Lung (tissue), 12 donors: Measurements from ENCODE around the gene ADRB2. TPM values are rescaled to one million over a fixed set of nuclear protein-coding genes. Genes with fewer than 3 reads are reported as not detected.
A peak's percentile ranks its signal among the peaks of the same experiment; 100 is the strongest.
"Not testable (repeated sequence)": the region's sequence is repeated elsewhere in the genome, so short reads cannot be mapped to it uniquely, and the experiment has no call there.

Source experiments
- ATAC-seq: fragments of 200-7000 bp; cut with Tn5 transposase; one replicate; pipeline ENCODE4 v1.9.1; 2020; ENCODE audit warnings: moderate number of reproducible peaks; ENCODE audit not compliant: insufficient read depth, low FRiP score
- DNase-seq, 3 donors: peaks; one replicate each; pipeline ENCODE4 v3.0.0-alpha.2; 2013 to 2017
- H3K27ac ChIP-seq, 2 donors: one replicate each; pipeline ENCODE4 v1.5.1; 2013; ENCODE audit warnings: mild to moderate bottlenecking in 2 of 2, moderate library complexity in 2 of 2, control low read depth in 1 of 2, inconsistent platforms in 1 of 2, low read depth in 1 of 2, low read length in 1 of 2
- H3K27me3 ChIP-seq, 3 donors: one replicate each; pipeline ENCODE4 v1.5.1; 2013; ENCODE audit warnings: low read length in 2 of 3; ENCODE audit not compliant: control insufficient read depth in 3 of 3, insufficient read depth in 3 of 3
- H3K36me3 ChIP-seq, 4 donors: one replicate each; pipeline ENCODE4 v1.5.1; 2013; ENCODE audit warnings: low read length in 4 of 4, mild to moderate bottlenecking in 1 of 4, moderate library complexity in 1 of 4; ENCODE audit not compliant: control insufficient read depth in 4 of 4, insufficient read depth in 4 of 4
- H3K4me1 ChIP-seq, 5 donors: one replicate each; pipeline ENCODE4 v1.5.1; 2013; ENCODE audit warnings: low read length in 5 of 5, mild to moderate bottlenecking in 2 of 5, moderate library complexity in 1 of 5; ENCODE audit not compliant: control insufficient read depth in 5 of 5, insufficient read depth in 5 of 5
- H3K4me3 ChIP-seq: one replicate; pipeline ENCODE4 v1.5.1; 2013; ENCODE audit warnings: mild to moderate bottlenecking, control low read depth, moderate library complexity
- H3K9ac ChIP-seq, 2 donors: one replicate each; pipeline ENCODE4 v1.5.1; 2013; ENCODE audit warnings: low read length in 2 of 2, control low read depth in 1 of 2; ENCODE audit not compliant: insufficient read depth in 1 of 2
- H3K9me3 ChIP-seq, 4 donors: one replicate each; pipeline ENCODE4 v1.5.1; 2013; ENCODE audit warnings: low read length in 3 of 4, mild to moderate bottlenecking in 1 of 4, moderate library complexity in 1 of 4; ENCODE audit not compliant: control insufficient read depth in 4 of 4, insufficient read depth in 3 of 4
- CTCF ChIP-seq: IDR thresholded peaks from 2 replicates; pipeline ENCODE4 v1.5.1; 2012; ENCODE audit warnings: mild to moderate bottlenecking; ENCODE audit errors: control extremely low read depth, extremely low read depth
- WGBS, 2 donors: extraction: QIAGEN DNeasy Blood & Tissue Kit; methylation state at CpG; one replicate each; pipeline ENCODE4 v1.1.7; 2013; 5-methylcytosine and 5-hydroxymethylcytosine counted together
- polyA plus RNA-seq, 2 donors: library from polyadenylated mRNA; stranded (reverse); fragments of 200-250 nt; gene quantifications; one replicate each; pipeline ENCODE4 v1.2.1, GENCODE V29; 2013
- total RNA-seq, 2 donors: library from RNA; depleted of rRNA in 1 of 2; stranded (reverse); fragments of >200 nt in 1 of 2; gene quantifications; one replicate each; pipeline ENCODE4 v1.2.1, GENCODE V29; 2014 to 2021
- donor health status: control.
- donor health status: control.
- donor health status: Bipolar disorder and iron deficiency.
- donor health status: healthy.
- donor health status: DM: yes; HTN: yes; CAD: no.

ADRB2 gene
- total and polyA plus RNA-seq, 4 donors = 3.5 to 18.4 (median 9.5) TPM

GRCh38 chr5:148801682-148802276 lies 24.6 kb upstream of the ADRB2 start:
- TF ChIP-seq CTCF = no peak
- WGBS, 2 donors = 76 to 81% methylated on average over 4 of the region's 4 CpGs
- Histone ChIP-seq H3K27me3 (no peaks in the 10 kb centered on the region), H3K9ac (no peak overlapping the region), H3K4me3 (no peak overlapping the region), H3K4me1 (peaks cover 0 to 5% (median 2%) of the 10 kb centered on the region in 5 donors), H3K9me3 (no peaks in the 10 kb centered on the region), H3K36me3 (no peaks in the 10 kb centered on the region), H3K27ac (no peak overlapping the region)
- DNase-seq (no peak), ATAC-seq (no peak)

GRCh38 chr5:148803451-148803850 lies 23.0 kb upstream of the ADRB2 start:
- WGBS, 2 donors = 33 to 57% methylated on average over 3 of the region's 3 CpGs
- not testable (repeated sequence) for ATAC-seq

GRCh38 chr5:148804393-148804792 lies 22.0 kb upstream of the ADRB2 start:
- no peaks in the 10 kb centered on the region for H3K27me3 ChIP-seq
- H3K27ac ChIP-seq = peak overlapping the region in 1 of 2 donors; percentile 22
- peaks cover 0 to 22% (median 11%) of the 10 kb centered on the region in 5 donors for H3K4me1 ChIP-seq
- ATAC-seq (no peak), DNase-seq (no peak)
- H3K36me3 ChIP-seq = no peaks in the 10 kb centered on the region
- no peak overlapping the region for H3K9ac ChIP-seq
- H3K4me3 ChIP-seq = no peak overlapping the region
- 80 to 83% methylated on average over 6 of the region's 6 CpGs for WGBS, 2 donors
- H3K9me3 ChIP-seq = no peaks in the 10 kb centered on the region
- no peak for TF ChIP-seq CTCF

More at GRCh38 chr5:148803451-148803850, 23.0 kb upstream of the ADRB2 start:
- H3K9me3 ChIP-seq, H3K27ac ChIP-seq, DNase-seq, H3K36me3 ChIP-seq, H3K27me3 ChIP-seq, H3K9ac ChIP-seq, H3K4me3 ChIP-seq: not testable (repeated sequence)
- peaks cover 0 to 13% (median 8%) of the 10 kb centered on the region in 5 donors for H3K4me1 ChIP-seq

GRCh38 chr5:148805326-148806290 lies 20.8 kb upstream of the ADRB2 start:
- Histone ChIP-seq H3K27me3 (no peaks in the 10 kb centered on the region), H3K9ac (no peak overlapping the region), H3K9me3 (no peaks in the 10 kb centered on the region), H3K27ac (peak overlapping the region; percentile 9 to 87), H3K4me1 (peaks cover 0 to 34% (median 11%) of the 10 kb centered on the region in 5 donors), H3K36me3 (no peaks in the 10 kb centered on the region), H3K4me3 (no peak overlapping the region)
- ATAC-seq (no peak), DNase-seq (no peak)
- WGBS, 2 donors = 40 to 50% methylated on average over 7 of the region's 7 CpGs
- TF ChIP-seq CTCF = no peak
